ENCODE data around the gene FCN1.

DNA sequence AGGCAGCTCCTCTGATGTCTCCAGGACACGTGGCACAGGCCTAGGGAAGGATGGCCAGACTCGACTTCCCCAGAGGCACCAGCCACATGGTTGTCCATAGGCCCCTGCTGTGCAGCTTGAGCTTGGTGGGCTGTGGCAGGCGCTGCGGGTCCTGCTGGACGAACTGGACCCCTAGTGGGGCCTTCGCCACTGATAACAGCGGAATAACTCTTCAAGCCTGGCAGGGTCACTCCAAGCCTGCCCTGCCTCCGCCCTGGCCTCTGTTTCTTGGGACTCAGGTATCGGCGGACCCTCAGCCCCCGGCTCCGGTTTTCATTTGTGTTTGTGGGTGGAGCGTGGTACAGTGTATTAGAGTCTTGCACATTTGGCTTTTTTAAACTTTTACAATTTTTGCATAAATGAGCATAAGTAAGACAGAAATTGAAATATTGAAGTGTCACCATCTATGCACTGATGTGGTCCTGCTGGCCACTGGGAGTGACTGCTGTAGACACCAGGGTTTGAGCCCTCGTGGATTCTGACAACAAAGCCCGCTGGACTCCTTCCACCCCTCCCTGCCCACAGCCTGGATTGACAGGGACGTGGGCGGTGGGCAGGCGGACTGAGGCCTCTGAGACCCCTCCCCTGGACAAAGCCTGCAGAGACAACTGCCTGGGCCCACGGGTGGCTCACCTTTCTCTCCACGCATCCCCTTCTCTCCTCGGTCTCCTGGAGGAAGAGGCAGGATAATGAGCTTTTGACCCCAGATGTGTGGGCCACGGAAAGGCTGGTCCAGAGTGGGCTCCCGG lies 3.8 kb downstream of the FCN1 start:
- no peak for TF ChIP-seq POLR2AphosphoS5 (IDR thresholded peaks at IDR 0.05)
- TF ChIP-seq, protein P1, sequence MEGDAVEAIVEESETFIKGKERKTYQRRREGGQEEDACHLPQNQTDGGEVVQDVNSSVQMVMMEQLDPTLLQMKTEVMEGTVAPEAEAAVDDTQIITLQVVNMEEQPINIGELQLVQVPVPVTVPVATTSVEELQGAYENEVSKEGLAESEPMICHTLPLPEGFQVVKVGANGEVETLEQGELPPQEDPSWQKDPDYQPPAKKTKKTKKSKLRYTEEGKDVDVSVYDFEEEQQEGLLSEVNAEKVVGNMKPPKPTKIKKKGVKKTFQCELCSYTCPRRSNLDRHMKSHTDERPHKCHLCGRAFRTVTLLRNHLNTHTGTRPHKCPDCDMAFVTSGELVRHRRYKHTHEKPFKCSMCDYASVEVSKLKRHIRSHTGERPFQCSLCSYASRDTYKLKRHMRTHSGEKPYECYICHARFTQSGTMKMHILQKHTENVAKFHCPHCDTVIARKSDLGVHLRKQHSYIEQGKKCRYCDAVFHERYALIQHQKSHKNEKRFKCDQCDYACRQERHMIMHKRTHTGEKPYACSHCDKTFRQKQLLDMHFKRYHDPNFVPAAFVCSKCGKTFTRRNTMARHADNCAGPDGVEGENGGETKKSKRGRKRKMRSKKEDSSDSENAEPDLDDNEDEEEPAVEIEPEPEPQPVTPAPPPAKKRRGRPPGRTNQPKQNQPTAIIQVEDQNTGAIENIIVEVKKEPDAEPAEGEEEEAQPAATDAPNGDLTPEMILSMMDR (IDR thresholded peaks at IDR 0.05): no peak

Data from esophagus muscularis mucosa (tissue), 3 donors.